HG03432 (cell line): ENCODE data around the gene AKR1B1.

Experiments used
- ATAC-seq: cut with Tn5 transposase; IDR thresholded peaks from one replicate; pipeline ENCODE4 v1.9.1; 2021; ENCODE audit warnings: mild to moderate bottlenecking, moderate library complexity; ENCODE audit not compliant: unreplicated experiment

The AKR1B1 gene

GRCh38 chr7:134420424-134421125, 38.3 kb downstream of the AKR1B1 start:
- no peak for ATAC-seq

GRCh38 chr7:134419875-134420274, 39.0 kb downstream of the AKR1B1 start:
- ATAC-seq: no peak

GRCh38 chr7:134419085-134419484, 39.8 kb downstream of the AKR1B1 start:
- no peak for ATAC-seq

- ATAC-seq: no peak
Measured at GRCh38 chr7:134415700-134416099, 43.2 kb downstream of the AKR1B1 start.

GRCh38 chr7:134414109-134414508, 44.8 kb downstream of the AKR1B1 start:
- no peak for ATAC-seq

- no peak for ATAC-seq
Measured at GRCh38 chr7:134407311-134407710, 51.6 kb downstream of the AKR1B1 start.

GRCh38 chr7:134406431-134406830, 52.5 kb downstream of the AKR1B1 start:
- ATAC-seq: no peak

- no peak for ATAC-seq
Measured at GRCh38 chr7:134405299-134405698, 53.6 kb downstream of the AKR1B1 start.

GRCh38 chr7:134403062-134403461, 55.8 kb downstream of the AKR1B1 start:
- ATAC-seq: no peak

- ATAC-seq: no peak
Measured at GRCh38 chr7:134400859-134401258, 58.0 kb downstream of the AKR1B1 start.

- no peak for ATAC-seq
Measured at GRCh38 chr7:134396031-134396430, 62.9 kb downstream of the AKR1B1 start.

- no peak for ATAC-seq
Measured at GRCh38 chr7:134395604-134396003, 63.3 kb downstream of the AKR1B1 start.

GRCh38 chr7:134394056-134394455, 64.8 kb downstream of the AKR1B1 start:
- no peak for ATAC-seq
